ENCODE measurements around the gene ANKS1B.

The ANKS1B gene

DNA sequence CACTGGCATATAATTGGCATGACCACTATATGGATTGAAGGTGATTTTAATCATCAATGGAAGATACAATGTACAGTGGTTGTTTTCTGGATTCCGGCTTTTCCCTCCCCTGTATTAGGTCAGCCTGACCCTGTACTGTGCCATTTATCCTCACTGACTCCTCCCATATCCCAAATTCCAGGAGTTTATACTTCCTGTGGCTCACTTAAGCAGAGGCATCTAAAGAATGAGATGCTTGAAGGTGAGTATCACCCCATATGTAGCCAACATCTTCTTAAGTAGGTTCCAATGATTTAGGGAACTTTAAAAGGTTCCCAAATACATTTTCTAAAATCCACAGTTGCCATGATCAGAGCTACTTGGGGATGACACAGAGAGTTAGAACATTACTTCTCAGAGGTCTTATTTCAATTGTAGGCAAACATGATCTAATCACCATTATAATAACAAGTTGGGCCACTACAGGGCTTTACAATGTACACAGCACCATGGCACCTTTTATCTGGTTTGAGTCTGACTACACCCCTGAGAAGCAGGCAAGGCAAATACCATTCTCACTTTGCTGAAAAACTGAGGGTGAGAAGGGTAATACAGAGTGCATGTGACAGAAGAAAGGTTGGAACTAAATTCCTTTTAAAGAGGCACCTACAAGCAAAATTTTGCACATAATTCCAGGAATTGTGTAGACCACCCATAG is 549.5 kb downstream of the ANKS1B start:
- no peak for DNase-seq

DNA sequence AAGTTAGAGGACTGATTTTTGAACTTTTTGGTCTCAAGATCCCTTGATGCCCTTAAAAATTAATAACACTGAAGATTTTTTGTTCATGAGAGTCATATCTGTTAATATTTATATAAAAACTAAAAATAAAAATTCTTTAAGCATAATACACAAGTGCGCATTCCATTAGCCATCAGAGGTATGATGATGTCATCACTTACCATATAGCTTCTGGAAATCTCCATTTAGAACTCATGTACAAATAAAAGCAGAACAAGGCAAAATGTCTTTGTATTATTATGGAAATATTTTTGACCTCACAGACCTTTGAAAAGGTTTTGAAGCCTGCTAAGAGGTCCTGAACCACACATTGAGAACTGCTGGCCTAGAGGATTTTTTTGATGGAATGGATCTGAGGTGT is 551.6 kb downstream of the ANKS1B start:
- DNase-seq = no peak

DNA sequence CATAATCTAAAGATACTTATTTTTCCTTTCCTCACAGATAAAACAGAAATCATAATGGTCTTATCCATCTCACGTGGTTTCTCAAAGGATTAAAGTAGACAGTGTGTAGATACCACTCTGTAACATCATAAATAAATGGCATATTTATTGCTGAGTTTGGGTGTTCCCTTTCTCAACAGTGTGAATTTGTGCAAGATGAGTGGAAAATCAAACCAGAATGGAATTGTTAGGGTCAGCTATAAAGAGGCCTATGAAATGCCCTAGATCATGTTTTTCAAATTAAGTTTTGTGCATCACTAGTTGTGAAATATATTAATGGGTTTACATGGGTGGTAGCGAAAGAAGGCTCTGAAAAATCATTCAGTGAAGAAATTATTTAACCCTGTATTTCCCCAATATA is 553.5 kb downstream of the ANKS1B start:
- no peak for DNase-seq

DNA sequence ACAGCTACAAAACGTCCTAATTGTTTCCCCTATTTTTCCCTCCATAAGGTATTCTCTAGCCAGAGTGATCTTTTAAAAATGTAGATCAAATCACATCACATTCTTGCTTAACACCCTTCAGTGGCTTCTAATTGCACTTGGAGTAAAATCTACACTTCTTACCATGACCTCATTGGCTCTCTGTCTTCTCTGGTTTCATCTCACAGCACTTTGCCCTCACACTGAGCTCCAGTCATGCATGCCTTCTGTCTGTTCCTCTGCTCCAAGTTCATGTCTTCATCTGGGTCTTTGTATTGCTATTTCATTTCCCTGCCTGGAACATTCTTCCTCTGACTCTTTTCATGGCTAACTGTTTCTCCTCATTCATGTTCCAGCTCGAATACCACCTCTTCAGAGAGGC is 557.6 kb downstream of the ANKS1B start:
- DNase-seq = no peak

DNA sequence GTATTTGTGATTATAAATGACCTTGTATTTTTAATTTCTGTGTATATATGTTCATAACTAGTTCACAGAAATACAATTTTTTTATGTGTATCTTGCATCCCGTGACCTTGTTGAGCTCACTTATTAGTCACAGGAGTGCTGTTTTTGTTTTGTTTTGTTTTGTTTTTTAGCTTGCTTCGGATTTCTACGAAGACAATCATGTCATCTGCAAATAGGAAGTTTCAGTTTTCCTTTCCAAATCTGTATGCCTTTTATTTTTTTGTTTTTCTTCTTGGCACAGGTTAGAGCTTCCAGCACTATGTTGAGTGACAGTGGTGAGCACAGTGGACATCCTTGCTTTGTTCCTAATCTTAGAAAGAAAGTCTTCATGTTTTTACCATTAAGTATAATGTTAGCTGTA is 566.4 kb downstream of the ANKS1B start:
- no peak for DNase-seq

DNA sequence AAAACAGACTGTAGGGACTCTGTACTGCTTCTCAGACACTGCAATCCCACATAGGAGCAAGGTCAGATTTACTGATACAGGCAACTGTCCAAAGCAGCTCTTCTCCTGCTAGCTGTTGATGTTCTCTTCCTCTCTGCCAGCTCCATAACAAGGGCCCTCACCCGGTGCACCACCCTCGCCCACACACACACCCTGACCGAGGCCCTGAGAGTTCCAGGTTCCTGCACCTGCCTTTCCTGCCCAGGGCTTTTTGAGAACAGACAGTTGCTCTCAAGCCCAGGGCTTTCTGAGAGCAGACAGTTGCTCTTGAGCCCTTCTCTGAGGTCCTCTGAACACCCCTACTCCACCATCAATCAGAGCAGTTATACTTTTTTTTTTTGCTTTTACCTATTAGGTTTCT is 571.0 kb downstream of the ANKS1B start:
- DNase-seq = no peak

DNA sequence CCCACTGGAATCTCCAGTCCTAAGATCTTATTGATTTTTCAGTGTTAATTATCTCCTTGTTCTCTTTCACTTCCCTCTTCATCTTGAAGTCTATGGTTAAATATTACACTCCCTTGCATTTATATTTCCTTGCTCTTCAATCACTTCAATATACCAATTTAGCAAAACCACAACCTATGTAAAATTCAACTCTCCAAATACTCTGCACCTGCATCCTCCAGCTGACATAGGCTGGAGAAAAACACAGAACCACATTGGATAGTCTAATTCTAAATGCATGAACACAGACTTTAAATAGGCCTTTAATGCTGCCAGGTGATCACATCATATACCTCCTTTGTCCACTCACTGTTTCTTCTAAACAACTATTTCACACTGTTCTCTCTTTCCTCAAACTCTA is 591.0 kb downstream of the ANKS1B start:
- no peak for DNase-seq

DNA sequence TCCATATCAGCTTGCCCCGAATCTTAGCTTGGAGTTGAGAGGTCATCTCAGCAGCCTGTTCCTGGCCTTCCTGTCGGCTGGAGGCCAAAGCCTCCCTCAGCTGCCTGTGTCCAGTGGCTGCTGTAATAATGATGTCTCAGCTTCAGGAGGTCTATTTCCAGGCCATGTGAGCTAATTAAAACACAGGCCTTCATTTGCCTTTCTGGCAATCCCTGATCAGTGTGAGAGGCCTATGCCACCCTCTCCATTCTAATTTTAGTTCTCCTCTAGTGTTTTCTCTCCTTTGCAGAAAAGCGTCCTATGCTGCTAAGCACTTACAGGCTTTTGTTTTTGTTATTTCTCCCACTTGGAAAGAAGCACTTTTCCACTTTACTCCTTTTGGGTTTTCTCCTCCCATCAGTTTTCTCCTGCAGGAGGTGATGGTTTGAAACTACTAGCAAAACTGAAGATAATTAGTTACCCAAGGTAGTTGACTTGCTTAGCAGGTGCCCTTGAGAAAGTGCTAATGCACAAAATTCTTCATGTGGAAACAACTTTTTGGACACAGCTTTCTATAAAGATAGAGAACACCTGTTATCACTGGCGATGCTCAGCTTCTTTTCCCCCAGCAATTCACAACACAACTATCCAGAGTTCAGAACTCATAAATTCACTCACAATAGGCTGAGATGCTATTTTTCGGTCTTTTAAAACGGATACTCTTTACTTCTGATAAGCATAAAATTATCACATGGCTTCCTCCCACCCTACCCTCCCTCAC is 592.5 kb downstream of the ANKS1B start:
- no peak for DNase-seq

DNA sequence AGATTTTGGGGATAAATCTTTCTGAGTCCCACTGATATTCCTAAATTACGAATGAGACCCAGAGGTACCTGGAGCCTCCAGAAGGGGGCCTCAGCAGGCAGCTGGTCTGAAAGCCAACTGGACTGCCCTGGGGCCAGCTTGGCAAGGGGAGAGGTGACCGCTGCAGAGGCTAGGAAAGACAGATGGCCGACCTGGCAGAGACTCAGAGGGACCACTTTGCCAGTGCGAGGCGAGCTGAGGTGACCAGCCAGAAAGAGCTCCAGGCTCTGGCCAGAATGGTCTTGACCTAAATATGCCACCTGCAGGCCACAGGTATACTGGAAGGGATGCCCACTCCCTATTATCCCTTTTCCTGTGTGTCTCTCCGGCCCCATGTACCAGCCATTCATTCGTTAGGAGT is 594.0 kb downstream of the ANKS1B start:
- no peak for DNase-seq

DNA sequence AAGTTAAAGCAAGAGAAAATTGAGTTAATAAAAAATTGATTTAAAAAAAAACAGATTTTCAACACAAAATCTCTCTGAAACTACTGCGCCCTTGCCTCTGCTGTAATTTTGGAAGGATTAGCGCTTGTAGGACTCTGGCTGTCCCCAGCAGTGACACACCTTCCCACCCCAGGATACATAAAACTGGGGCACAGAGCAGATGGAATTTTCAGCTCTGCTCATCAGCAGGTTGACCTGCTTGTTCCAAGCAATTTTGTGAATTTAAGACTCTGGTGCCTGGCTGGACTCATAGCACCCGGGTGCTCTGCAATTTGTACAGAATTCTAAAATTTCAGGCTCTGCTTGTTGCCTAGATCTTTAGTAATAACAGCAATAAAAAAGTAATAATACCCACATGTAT is 595.0 kb downstream of the ANKS1B start:
- DNase-seq = no peak

DNA sequence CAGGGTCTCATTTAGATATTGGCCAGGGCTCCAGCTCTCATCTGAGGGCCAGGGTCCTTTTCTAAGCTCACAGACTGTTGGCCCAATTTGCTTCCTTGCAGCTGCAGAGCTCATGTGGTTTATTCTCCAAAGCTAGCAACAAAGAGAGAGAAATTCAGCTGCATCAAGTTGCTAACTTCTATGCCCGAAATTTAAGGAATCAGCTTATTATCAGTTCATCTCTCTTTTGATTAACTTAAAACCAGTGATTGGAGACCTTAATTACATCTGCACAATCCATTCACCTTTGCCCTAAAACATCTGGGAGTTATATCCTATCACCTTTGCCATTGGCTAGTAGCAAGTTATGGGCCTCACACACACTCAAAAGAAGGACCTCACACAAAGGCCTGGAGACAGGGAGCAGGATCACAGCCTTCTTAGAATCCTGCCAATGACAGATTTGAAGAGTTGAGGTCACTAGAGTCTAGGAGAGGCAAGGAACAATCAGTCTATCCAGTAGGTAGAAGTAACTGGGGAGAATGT is 596.0 kb downstream of the ANKS1B start:
- no peak for DNase-seq

DNA sequence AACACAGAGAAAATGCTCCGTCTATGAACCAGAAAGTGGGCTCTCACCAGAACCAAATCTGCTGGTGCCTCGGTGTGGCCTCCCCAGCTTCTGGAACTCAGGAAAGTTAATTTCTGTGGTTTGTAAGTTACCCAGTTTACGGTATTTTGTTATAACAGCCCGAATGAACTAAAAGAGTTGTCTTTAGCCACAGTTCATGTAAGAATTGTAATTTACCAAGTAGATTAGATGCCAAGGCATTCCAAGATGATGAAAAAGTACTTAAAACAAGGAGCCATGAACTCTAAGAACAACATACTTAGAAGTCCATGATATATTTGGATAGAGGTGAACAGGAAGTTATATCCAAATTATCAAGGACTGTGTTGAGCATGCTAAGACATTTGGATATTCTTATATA is 597.1 kb downstream of the ANKS1B start:
- DNase-seq = no peak

DNA sequence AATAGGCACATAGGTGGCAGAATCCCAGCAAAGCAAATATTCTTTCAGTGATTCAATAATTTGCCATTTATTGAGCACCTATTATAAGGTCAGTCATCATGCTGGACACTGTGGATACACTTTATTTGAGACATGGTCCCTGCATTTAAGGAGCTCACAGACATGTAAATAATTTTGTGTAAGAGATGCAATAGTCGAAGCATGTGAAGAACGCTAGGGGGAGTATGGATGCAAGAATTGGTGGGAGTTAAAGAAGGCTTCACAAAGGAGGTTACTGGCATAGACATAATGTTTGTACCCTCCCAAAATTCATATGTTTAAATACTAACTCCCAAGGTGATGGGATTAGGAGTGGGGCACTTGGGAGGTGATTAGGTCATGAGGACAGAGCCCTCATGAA is 597.8 kb downstream of the ANKS1B start:
- DNase-seq = no peak

DNA sequence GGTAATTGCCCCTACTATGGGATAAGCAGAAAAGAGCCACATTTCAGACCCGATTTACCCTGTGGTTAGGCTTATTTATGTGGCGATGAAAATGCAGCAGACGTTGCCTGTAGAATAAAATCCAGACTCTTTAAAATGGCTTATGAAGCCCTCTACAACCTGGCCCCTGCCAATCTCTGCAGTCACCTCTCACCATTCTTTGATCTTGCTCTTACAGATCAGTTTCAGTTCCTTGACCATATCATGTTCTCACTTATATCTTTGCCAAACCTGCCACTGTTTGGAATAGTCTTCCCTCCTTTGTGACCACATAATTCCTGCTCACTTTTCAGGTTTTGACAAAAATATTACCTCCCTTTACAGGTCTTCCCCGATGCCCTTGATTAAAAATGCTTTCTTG is 601.5 kb downstream of the ANKS1B start:
- no peak for DNase-seq

DNA sequence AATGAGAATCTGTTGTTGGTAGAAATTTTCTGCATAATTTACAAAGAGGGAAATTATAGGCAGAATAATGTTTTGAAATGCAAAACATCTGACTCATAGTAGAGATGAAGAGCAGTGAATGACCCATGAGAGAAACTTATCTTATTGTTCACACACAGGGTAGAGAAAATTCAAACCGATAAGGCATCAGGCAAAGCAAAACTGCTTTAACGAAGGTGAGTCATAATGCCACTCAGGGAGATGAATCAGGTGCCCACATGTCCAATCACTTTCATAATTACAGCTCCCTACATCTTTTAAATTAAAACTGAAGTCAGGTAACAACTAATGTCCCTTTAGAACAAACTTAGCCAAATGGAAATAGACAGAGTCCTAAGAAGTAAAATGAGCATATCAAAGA is 602.7 kb downstream of the ANKS1B start:
- DNase-seq = no peak

DNA sequence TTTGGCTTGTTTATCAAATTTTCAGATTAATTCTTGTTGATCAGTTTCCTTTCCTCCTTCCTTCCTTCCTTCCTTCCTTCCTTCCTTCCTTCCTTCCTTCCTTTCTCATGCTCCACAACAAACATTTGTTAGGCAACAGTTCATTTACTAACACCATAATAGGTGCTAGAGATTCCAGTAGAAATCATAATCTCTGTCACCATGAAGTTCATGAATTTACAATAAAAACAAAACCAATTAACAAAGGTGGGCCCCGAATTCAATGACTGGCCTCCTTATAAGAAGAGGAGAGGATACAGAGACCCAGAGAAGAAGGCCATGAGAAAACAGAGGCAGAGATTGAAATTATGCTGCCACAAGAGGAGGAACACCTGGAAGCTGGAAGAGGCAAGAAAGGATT is 604.0 kb downstream of the ANKS1B start:
- DNase-seq = no peak

DNA sequence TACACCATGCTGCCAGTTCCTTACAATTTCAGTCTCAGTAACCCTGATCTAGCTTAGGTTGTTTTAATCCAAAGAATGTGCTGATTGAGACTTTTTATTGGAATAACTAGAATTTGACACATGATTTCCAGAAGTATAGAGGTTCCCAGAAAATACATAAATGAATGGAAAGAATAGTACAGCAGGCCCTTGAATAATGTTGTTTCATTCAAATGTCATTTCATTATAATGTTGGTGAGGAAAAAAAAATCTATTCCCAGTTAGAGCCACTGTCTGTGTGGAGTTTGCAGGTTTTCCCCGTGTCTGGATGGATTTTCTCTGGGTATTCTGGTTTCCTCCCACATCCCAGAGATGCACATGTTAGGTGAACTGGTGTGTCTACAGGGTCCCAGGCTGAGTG is 610.7 kb downstream of the ANKS1B start:
- no peak for DNase-seq

DNA sequence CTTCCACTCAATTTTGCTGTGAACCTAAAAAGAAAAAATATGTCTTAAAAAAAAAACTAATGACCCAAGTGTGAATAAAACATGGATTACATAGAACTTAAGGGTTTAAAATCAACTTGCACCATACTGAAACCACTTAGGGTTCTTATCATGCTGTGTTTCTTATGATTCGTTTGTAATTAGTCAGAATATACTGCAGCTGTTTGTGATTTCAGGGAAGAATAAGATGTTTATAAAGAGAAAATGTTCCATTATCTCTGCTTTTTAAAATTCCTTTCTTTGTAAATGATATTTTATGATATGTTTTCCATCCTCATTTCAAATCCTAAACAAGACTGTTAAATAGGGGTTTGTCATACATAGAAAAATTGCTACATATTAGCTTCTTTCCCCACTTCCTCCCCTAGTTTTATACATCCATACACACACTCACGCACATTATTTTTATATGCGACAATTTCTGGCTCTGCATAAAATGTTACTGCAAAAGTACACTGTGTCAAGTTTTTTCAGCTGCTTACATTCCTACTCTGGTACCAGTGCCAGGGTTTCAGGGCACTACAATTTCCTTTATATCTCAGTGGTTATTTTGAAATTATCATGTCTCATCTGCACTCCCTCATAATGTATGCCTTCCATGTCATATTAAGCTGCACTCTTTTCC is 612.3 kb downstream of the ANKS1B start:
- no peak for DNase-seq

DNA sequence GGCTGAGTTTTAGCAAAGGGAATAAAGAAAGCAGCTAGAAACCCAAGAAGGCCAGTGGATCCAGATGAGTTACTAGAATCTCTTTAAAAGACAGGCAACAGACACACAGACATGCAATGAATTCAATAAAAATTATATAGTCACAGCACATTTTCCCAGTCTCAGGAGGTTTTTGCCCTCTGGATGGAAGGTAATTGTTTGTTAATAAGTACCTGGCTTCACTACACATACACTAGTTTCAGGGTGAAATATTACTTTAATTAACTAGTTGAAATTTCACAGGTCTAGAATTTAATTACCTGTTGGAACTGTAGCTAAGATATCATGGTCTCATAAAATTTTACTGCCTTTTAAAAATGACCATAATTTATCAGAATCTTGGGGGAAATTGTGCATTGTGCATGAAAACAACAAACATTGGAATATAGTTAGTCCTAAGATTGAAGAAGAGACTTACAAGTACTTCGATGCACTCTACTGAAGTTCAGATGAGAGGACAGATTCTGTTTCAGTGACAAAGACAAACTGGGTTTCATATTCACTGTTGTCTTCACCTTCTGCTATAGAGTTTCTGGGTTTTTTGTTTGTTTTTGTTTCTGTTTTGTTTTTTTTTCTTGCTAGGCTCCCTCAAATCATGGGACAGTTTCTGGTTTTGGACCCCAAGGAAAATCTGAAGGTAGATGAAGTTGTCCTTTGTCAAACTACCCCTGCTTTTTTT is 614.2 kb downstream of the ANKS1B start:
- DNase-seq = no peak

DNA sequence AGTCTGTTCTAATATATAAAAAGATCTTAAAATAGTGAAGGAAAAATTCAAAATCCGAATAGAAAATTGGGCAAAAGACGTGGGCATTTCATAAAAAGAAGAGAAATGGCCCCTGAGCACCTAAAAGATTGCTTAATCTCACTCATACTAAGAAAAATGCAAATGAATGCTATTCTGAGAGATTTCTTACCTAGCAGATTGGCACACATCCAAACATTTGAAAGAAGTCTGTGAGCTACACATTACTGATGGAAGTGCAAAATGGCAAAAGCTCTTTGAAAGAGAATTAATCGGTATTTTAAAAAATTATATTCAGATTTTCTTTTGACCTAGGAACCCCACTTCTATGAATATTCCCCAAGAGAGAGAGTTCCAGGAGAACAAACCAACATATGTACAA is 617.6 kb downstream of the ANKS1B start:
- DNase-seq = no peak

DNA sequence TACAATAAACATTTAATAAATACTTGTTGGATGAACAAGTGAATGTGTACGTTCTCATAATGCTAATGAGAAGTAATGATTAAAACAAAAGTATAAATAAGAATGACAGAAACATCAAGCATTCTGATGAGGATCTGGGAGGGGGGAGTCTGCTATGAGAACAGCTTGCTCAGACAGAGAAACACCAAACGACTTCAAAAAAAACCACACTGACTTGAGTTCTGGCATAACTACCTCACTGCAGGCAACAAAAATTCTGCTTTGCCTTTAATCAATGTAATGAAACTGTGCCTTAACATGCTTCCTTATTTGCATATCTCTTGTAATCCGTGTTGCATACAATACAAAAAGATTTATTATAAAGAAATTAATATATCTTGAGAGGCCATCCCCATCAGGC is 632.5 kb downstream of the ANKS1B start:
- DNase-seq = no peak

DNA sequence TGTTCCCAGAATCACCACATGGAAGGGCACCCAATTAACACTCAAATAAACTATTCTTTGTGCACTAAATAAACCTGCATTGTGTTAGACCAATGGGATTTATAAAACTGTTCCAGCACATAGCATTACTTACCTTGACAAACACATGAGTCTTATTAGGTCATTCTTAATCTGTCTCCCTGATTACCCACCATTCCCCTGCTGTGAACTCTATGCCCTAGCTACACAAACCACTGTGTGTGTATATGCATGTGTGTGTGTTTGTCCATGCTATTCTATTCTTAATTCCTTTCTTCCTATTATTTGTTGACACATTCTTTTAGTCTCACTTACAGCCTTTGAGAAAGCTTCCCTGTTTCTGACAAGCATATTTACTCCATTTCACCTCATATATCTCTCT is 640.8 kb downstream of the ANKS1B start:
- no peak for DNase-seq

DNA sequence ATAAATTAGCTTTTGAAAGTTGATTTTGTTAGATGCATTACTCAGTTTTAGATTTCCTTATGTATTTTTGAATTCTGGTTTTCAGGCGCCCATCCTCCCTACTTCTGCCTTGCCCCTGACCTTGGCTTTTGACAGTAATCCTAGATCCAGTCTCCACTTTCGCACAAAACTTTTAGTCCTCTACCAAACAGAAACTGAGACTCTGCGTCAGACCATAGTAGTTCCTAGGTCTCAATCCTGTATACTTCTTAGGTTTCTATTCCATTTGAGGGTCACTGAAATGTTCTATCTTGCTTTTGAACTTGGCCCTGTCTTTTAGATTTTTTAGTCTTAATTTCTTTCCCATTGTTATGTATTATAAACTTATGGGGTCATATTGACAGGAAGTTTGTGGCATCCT is 645.1 kb downstream of the ANKS1B start:
- no peak for DNase-seq
